B cell (primary cell): ENCODE results near the gene BECN2.

Experiments used
- EZH2 ChIP-seq: IDR thresholded peaks from 2 replicates; pipeline ENCODE4 v1.6.1; 2012; ENCODE audit warnings: borderline replicate concordance, low read depth, mild to moderate bottlenecking, moderate library complexity, low read length; ENCODE audit not compliant: insufficient read depth, poor library complexity, severe bottlenecking
- TF ChIP-seq, protein P1 (sequence below): fragments of 200-600 bp; IDR thresholded peaks from one replicate; pipeline ENCODE4 v1.8.0; 2022; ENCODE audit warnings: antibody characterized with exemption, mild to moderate bottlenecking

DNA sequence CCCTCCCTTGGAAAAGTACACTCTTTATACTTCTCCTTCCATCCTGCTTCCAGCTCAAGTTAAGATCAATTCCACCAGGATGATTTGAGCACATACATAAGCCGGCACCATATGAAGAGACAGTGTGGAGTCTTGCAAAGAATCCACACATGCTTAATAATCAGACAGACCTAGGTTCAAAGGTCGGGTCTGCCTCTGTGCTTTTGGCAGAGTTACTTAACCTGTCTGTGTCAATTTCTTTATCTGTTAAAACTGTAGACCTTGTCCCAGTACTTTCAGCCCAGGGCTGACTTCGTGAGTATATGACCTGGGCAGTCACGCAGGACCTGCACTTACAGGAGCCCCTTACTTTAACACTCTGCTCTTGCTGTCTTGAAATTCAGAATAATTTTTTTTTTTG lies 30.2 kb upstream of the BECN2 start:
- TF ChIP-seq, protein P1, sequence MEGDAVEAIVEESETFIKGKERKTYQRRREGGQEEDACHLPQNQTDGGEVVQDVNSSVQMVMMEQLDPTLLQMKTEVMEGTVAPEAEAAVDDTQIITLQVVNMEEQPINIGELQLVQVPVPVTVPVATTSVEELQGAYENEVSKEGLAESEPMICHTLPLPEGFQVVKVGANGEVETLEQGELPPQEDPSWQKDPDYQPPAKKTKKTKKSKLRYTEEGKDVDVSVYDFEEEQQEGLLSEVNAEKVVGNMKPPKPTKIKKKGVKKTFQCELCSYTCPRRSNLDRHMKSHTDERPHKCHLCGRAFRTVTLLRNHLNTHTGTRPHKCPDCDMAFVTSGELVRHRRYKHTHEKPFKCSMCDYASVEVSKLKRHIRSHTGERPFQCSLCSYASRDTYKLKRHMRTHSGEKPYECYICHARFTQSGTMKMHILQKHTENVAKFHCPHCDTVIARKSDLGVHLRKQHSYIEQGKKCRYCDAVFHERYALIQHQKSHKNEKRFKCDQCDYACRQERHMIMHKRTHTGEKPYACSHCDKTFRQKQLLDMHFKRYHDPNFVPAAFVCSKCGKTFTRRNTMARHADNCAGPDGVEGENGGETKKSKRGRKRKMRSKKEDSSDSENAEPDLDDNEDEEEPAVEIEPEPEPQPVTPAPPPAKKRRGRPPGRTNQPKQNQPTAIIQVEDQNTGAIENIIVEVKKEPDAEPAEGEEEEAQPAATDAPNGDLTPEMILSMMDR: no peak
- TF ChIP-seq EZH2: no peak
